Eye (tissue), 1 donor: Measurements from ENCODE around the gene TMEM132D.

ENCODE experiments used
- DNase-seq: peaks from one replicate; pipeline ENCODE4 v3.0.0-alpha.2; 2015

Gene TMEM132D

GRCh38 chr12:129530984-129531383, 372.8 kb downstream of the TMEM132D start:
- DNase-seq: peak; percentile 36

- DNase-seq: no peak
Measured at GRCh38 chr12:129530517-129530916, 373.3 kb downstream of the TMEM132D start.

GRCh38 chr12:129527506-129527905, 376.3 kb downstream of the TMEM132D start:
- DNase-seq: no peak

- no peak for DNase-seq
Measured at GRCh38 chr12:129523621-129524020, 380.2 kb downstream of the TMEM132D start.

GRCh38 chr12:129520739-129521138, 383.1 kb downstream of the TMEM132D start:
- DNase-seq: no peak

GRCh38 chr12:129503802-129504201, 400.0 kb downstream of the TMEM132D start:
- no peak for DNase-seq

- no peak for DNase-seq
Measured at GRCh38 chr12:129496226-129496625, 407.6 kb downstream of the TMEM132D start.

- DNase-seq: no peak
Measured at GRCh38 chr12:129494766-129495165, 409.1 kb downstream of the TMEM132D start.

- no peak for DNase-seq
Measured at GRCh38 chr12:129494260-129494659, 409.6 kb downstream of the TMEM132D start.

GRCh38 chr12:129489100-129489676, 414.6 kb downstream of the TMEM132D start:
- DNase-seq: no peak

GRCh38 chr12:129486931-129487330, 416.9 kb downstream of the TMEM132D start:
- no peak for DNase-seq

GRCh38 chr12:129483111-129483893, 420.5 kb downstream of the TMEM132D start:
- DNase-seq: no peak

GRCh38 chr12:129481921-129482320, 421.9 kb downstream of the TMEM132D start:
- peak; percentile 42 for DNase-seq

GRCh38 chr12:129470196-129470595, 433.6 kb downstream of the TMEM132D start:
- no peak for DNase-seq

GRCh38 chr12:129467726-129468125, 436.1 kb downstream of the TMEM132D start:
- peak; percentile 33 for DNase-seq

- no peak for DNase-seq
Measured at GRCh38 chr12:129467289-129467688, 436.5 kb downstream of the TMEM132D start.

GRCh38 chr12:129466499-129466898, 437.3 kb downstream of the TMEM132D start:
- no peak for DNase-seq

GRCh38 chr12:129459886-129460285, 443.9 kb downstream of the TMEM132D start:
- no peak for DNase-seq

GRCh38 chr12:129446696-129447095, 457.1 kb downstream of the TMEM132D start:
- DNase-seq: no peak

GRCh38 chr12:129440278-129440677, 463.5 kb downstream of the TMEM132D start:
- DNase-seq: no peak

GRCh38 chr12:129434790-129435189, 469.0 kb downstream of the TMEM132D start:
- no peak for DNase-seq

GRCh38 chr12:129428240-129428936, 475.4 kb downstream of the TMEM132D start:
- DNase-seq: no peak

- DNase-seq: no peak
Measured at GRCh38 chr12:129423041-129423580, 480.7 kb downstream of the TMEM132D start.

- DNase-seq: no peak
Measured at GRCh38 chr12:129413295-129413694, 490.5 kb downstream of the TMEM132D start.
